ENCODE results near the gene PRR7.

PRR7 gene

DNA sequence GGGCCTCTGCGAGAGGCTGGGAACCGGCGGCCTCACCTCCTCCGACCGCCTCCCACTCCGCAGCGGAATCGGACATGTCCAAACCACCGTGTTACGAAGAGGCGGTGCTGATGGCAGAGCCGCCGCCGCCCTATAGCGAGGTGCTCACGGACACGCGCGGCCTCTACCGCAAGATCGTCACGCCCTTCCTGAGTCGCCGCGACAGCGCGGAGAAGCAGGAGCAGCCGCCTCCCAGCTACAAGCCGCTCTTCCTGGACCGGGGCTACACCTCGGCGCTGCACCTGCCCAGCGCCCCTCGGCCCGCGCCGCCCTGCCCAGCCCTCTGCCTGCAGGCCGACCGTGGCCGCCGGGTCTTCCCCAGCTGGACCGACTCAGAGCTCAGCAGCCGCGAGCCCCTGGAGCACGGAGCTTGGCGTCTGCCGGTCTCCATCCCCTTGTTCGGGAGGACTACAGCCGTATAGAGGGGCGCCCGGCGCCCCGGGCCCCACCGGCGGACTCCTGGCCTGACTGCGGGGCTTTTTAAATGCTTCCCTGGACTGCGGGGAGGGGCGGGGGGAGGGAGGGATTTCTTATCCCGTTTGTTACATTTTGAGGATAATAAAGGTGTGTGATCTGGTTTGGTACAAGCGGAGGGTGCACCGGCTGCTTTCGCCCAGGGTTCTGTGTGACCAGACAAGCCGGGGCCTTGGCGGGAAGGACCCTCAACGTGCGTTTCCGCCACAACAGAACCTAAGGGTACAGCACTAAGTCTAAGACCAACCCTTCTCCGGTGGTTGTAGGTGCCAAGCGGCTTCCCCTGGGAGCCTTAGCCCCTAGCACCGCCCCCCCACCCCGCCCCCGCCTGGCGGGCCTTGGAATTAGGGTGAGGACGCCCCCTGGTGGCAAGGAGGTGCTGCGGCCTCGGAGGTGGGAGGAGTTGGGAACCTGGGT lies 9.3 kb downstream of the PRR7 start:
- Histone ChIP-seq H3K27me3 (replicated peaks in 2 of 5; ENCODE audit: control insufficient read depth in 4 of 5, insufficient read depth in 5 of 5, low read length in 4 of 5) (no peaks in the 10 kb centered on the region), H3K27ac (ENCODE audit: insufficient read depth in 1 of 2, low read depth in 1 of 2, low read length in 2 of 2, poor library complexity in 1 of 2, severe bottlenecking in 2 of 2) (peak overlapping the region in 1 of 2 experiments; percentile 68), H3K9me3 (ENCODE audit: control extremely low read depth in 1 of 5, control insufficient read depth in 4 of 5, insufficient read depth in 2 of 5, low read depth in 1 of 5, low read length in 4 of 5) (no peaks in the 10 kb centered on the region), H3K4me1 (ENCODE audit: control extremely low read depth in 1 of 4, control insufficient read depth in 4 of 4, insufficient read depth in 4 of 4, low read length in 3 of 4) (peaks cover 0 to 40% (median 39%) of the 10 kb centered on the region in 4 experiments), H3K4me3 (ENCODE audit: control insufficient read depth in 1 of 7, extremely low read depth in 1 of 7, insufficient read depth in 4 of 7, low read depth in 2 of 7, low read length in 6 of 7) (peak overlapping the region; percentile 68 to 87 (median 77)), H3K36me3 (ENCODE audit: control insufficient read depth in 4 of 4, insufficient read depth in 4 of 4, low read length in 3 of 4) (peaks cover 2 to 18% (median 6%) of the 10 kb centered on the region in 4 experiments)
- POLR2A ChIA-PET: interaction anchor here (0.6 to 5.2 kb wide), 11 partner anchors 11 to 71 kb away, joined by 3 to 59 read pairs (median 4); partner anchors contain the start of genes PDLIM7, PRR7 and SLC34A1
- peak; percentile 91 to 96 (median 94) for DNase-seq
- WGBS (ENCODE audit: insufficient coverage): 0% methylated on average over 68 of the region's 76 CpGs
- CTCF ChIA-PET: interaction anchor here (0.6 to 26.2 kb wide), 22 partner anchors 10 to 146 kb away, joined by 3 to 509 read pairs (median 6); partner anchors contain the start of genes DOK3, F12, GRK6 and PDLIM7

DNA sequence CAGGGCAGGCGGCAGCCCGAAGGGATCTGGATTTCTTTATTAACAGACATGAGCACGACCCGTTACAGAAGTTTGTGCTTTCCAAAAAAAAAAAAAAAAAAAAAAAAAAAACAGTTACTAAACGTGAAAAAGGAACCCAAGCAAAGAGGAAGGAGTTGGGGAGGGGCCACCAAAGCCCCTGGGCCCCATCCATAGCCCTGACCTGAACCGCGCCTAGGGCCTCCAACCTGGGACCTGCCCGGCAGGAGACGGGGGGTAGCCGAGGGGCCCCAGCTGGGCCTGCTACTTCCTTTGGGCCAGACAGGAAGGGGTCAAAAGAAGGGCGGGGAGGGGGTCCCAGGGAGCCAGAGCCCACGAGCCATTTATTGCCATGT lies 10.0 kb downstream of the PRR7 start:
- Histone ChIP-seq H3K9me3 (ENCODE audit: control extremely low read depth in 1 of 5, control insufficient read depth in 4 of 5, insufficient read depth in 2 of 5, low read depth in 1 of 5, low read length in 4 of 5) (no peaks in the 10 kb centered on the region), H3K36me3 (ENCODE audit: control insufficient read depth in 4 of 4, insufficient read depth in 4 of 4, low read length in 3 of 4) (peaks cover 2 to 18% (median 6%) of the 10 kb centered on the region in 4 experiments), H3K27me3 (replicated peaks in 2 of 5; ENCODE audit: control insufficient read depth in 4 of 5, insufficient read depth in 5 of 5, low read length in 4 of 5) (no peaks in the 10 kb centered on the region), H3K27ac (ENCODE audit: insufficient read depth in 1 of 2, low read depth in 1 of 2, low read length in 2 of 2, poor library complexity in 1 of 2, severe bottlenecking in 2 of 2) (no peak overlapping the region), H3K4me3 (ENCODE audit: control insufficient read depth in 1 of 7, extremely low read depth in 1 of 7, insufficient read depth in 4 of 7, low read depth in 2 of 7, low read length in 6 of 7) (peak overlapping the region in 2 of 7 experiments; percentile 19 to 87), H3K4me1 (ENCODE audit: control extremely low read depth in 1 of 4, control insufficient read depth in 4 of 4, insufficient read depth in 4 of 4, low read length in 3 of 4) (peaks cover 2 to 44% (median 42%) of the 10 kb centered on the region in 4 experiments)
- ChIA-PET CTCF (interaction anchor here (0.8 to 26.2 kb wide), 20 partner anchors 9 to 143 kb away, joined by 3 to 509 read pairs (median 4); partner anchors contain the start of genes F12, GRK6, PFN3 and PRR7), POLR2A (interaction anchor here (0.8 to 5.2 kb wide), 4 partner anchors 9 to 52 kb away, joined by 3 to 59 read pairs (median 8); partner anchors contain the start of gene PDLIM7)
- no peak for DNase-seq
- WGBS (ENCODE audit: insufficient coverage): 35% methylated on average over 4 of the region's 12 CpGs

DNA sequence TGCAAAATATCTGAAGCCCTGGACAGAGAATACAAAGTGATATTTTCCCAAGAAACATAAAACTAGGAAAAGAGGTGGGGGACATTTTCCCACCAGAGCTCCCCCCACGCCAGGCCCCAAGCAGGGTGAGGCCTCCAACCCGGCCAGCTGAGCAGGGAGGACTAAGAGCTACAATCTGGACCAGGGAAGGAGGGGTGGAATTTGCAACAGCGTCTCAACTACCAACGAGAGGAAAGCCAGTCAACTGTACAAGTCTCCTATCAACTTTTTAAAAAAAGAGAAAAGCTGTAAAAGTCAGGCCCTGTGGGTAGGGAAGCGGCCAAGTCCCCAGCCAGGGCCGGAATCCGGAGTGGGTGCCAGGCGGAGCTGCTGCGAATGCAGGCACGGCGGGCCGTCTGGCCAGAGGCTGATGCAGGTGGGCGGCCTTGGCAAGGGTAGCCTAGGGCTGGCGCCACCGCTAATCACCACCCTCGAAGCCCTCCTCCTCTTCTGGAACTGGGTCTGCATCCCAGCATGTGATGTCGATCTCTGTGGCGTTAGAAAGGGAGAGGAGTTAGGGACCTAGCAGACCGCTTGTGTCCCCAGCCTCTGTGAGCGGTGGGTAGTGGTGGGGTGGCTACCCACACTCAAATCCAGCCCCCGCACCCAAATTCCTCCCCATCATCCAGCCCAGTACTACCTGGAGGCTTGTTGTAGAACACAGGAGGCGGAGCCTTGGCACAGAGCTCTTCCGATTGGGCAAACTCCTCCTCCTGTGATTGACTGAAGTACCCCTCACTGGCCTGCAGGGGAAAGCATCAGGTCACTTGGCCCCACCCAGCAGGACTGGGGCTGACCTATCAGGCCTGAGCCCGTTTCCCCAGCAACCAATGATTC lies 10.6 kb downstream of the PRR7 start:
- WGBS (ENCODE audit: insufficient coverage): 95% methylated on average over 19 of the region's 24 CpGs
- peak; percentile 93 to 97 (median 97) for DNase-seq
- ChIA-PET POLR2A (interaction anchor here (0.7 to 5.2 kb wide), 5 partner anchors 9 to 53 kb away, joined by 3 to 59 read pairs (median 4); partner anchors contain the start of gene PDLIM7), CTCF (interaction anchor here (0.8 to 26.2 kb wide), 23 partner anchors 9 to 147 kb away, joined by 3 to 509 read pairs (median 4); partner anchors contain the start of genes F12, GRK6, PFN3 and PRR7)
- Histone ChIP-seq H3K4me1 (ENCODE audit: control extremely low read depth in 1 of 4, control insufficient read depth in 4 of 4, insufficient read depth in 4 of 4, low read length in 3 of 4) (peaks cover 4 to 50% (median 48%) of the 10 kb centered on the region in 4 experiments), H3K36me3 (ENCODE audit: control insufficient read depth in 4 of 4, insufficient read depth in 4 of 4, low read length in 3 of 4) (peaks cover 2 to 18% (median 6%) of the 10 kb centered on the region in 4 experiments), H3K27me3 (replicated peaks in 2 of 5; ENCODE audit: control insufficient read depth in 4 of 5, insufficient read depth in 5 of 5, low read length in 4 of 5) (no peaks in the 10 kb centered on the region), H3K9me3 (ENCODE audit: control extremely low read depth in 1 of 5, control insufficient read depth in 4 of 5, insufficient read depth in 2 of 5, low read depth in 1 of 5, low read length in 4 of 5) (no peaks in the 10 kb centered on the region), H3K4me3 (ENCODE audit: control insufficient read depth in 1 of 7, extremely low read depth in 1 of 7, insufficient read depth in 4 of 7, low read depth in 2 of 7, low read length in 6 of 7) (no peak overlapping the region), H3K27ac (ENCODE audit: insufficient read depth in 1 of 2, low read depth in 1 of 2, low read length in 2 of 2, poor library complexity in 1 of 2, severe bottlenecking in 2 of 2) (no peak overlapping the region)

DNA sequence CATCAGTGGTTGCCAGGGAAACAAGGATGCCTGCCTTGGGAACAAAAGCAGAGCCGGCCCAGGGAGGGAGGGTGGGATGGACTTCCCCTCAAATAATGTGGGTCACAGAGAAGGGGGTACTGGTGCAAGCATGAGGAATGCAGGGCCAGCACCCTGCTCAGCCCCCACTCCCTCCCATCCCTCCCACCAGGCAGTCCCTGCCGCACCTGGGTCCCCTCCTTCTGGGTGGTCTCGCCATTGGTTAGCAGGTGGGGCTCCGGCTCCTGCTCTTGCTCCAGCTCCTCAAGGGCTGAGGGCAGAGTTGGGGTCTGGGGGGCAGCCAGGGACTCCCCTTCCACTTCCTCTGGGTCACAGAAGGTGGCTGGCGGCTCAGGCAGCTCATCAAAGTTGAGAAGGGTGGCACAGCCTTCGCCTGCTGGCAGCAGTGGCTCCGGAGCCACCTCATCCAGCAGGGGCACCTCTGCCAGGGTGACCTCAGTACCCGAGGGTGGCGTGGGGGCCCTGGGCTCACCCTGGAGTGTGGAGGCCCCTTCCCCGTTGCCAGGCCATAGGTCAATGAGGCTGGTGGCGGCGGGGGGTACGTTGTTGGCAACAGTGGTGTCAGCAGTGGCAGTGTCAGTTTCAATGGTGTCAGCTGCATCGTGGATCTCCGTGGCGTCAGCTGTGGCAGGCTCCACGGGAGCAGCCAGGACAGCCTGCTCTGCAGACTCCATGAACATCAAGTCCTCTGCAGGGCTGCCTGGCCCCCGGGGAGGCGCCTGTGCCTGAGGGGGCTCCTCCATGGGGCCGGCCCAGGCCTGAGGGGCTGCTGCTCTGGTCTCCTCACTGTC lies 11.5 kb downstream of the PRR7 start:
- no peak overlapping the region for H3K4me3 ChIP-seq (ENCODE audit: control insufficient read depth in 1 of 7, extremely low read depth in 1 of 7, insufficient read depth in 4 of 7, low read depth in 2 of 7, low read length in 6 of 7)
- H3K4me1 ChIP-seq (ENCODE audit: control extremely low read depth in 1 of 4, control insufficient read depth in 4 of 4, insufficient read depth in 4 of 4, low read length in 3 of 4): peaks cover 4 to 58% (median 53%) of the 10 kb centered on the region in 4 experiments

DNA sequence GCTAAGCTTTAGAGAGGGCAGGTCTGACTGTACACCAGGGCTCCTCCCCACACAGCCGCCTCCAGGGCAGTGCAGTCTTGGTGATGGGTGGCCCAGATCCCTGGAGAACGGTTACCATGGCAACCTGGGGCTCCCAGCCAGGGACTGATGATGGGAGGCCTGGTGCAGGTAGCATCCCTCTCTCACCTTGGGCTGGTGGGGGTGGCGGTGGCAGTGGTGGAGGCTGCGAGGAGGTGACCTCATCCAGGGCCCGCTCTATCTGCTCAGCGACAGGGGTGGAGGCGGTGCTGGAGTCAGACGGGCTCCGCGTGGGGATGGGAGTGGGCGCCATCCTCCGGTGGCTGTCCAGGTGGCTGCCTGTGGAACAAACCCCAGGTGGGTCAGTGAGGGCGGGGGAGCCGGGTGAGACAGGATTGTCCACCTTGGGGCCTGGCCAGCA lies 12.3 kb downstream of the PRR7 start:
- no peak for DNase-seq
- Histone ChIP-seq H3K27ac (ENCODE audit: insufficient read depth in 1 of 2, low read depth in 1 of 2, low read length in 2 of 2, poor library complexity in 1 of 2, severe bottlenecking in 2 of 2) (no peak overlapping the region), H3K27me3 (replicated peaks in 2 of 5; ENCODE audit: control insufficient read depth in 4 of 5, insufficient read depth in 5 of 5, low read length in 4 of 5) (no peaks in the 10 kb centered on the region), H3K9me3 (ENCODE audit: control extremely low read depth in 1 of 5, control insufficient read depth in 4 of 5, insufficient read depth in 2 of 5, low read depth in 1 of 5, low read length in 4 of 5) (no peaks in the 10 kb centered on the region), H3K4me3 (ENCODE audit: control insufficient read depth in 1 of 7, extremely low read depth in 1 of 7, insufficient read depth in 4 of 7, low read depth in 2 of 7, low read length in 6 of 7) (no peak overlapping the region), H3K4me1 (ENCODE audit: control extremely low read depth in 1 of 4, control insufficient read depth in 4 of 4, insufficient read depth in 4 of 4, low read length in 3 of 4) (peaks cover 4 to 54% (median 44%) of the 10 kb centered on the region in 4 experiments), H3K36me3 (ENCODE audit: control insufficient read depth in 4 of 4, insufficient read depth in 4 of 4, low read length in 3 of 4) (peaks cover 2 to 18% (median 6%) of the 10 kb centered on the region in 4 experiments)
- 95% methylated on average over 11 of the region's 14 CpGs for WGBS (ENCODE audit: insufficient coverage)
- ChIA-PET CTCF (interaction anchor here (1.1 to 26.2 kb wide), 6 partner anchors 10 to 70 kb away, joined by 3 to 509 read pairs (median 32); partner anchors contain the start of genes F12, PFN3 and SLC34A1), POLR2A (no interaction called here)

More for the DNA sequence above, 11.5 kb downstream of the PRR7 start:
- 96% methylated on average over 17 of the region's 20 CpGs for WGBS (ENCODE audit: insufficient coverage)
- Histone ChIP-seq H3K9me3 (ENCODE audit: control extremely low read depth in 1 of 5, control insufficient read depth in 4 of 5, insufficient read depth in 2 of 5, low read depth in 1 of 5, low read length in 4 of 5) (no peaks in the 10 kb centered on the region), H3K36me3 (ENCODE audit: control insufficient read depth in 4 of 4, insufficient read depth in 4 of 4, low read length in 3 of 4) (peaks cover 2 to 18% (median 6%) of the 10 kb centered on the region in 4 experiments), H3K27ac (ENCODE audit: insufficient read depth in 1 of 2, low read depth in 1 of 2, low read length in 2 of 2, poor library complexity in 1 of 2, severe bottlenecking in 2 of 2) (no peak overlapping the region), H3K27me3 (replicated peaks in 2 of 5; ENCODE audit: control insufficient read depth in 4 of 5, insufficient read depth in 5 of 5, low read length in 4 of 5) (no peaks in the 10 kb centered on the region)
- ChIA-PET CTCF (interaction anchor here (1.0 to 26.2 kb wide), 18 partner anchors 8 to 147 kb away, joined by 3 to 509 read pairs (median 5); partner anchors contain the start of genes F12, GRK6, PFN3 and PRR7), POLR2A (interaction anchor here (5.2 kb wide), 1 partner anchor 54 kb away, joined by 59 read pairs; no protein-coding TSS in a partner anchor)
- DNase-seq: no peak

Data from common myeloid progenitor, CD34-positive (primary cell).